Vagina (tissue), 2 donors: ENCODE measurements around the gene IQUB. TPM values are rescaled to one million over a fixed set of nuclear protein-coding genes. Genes with fewer than 3 reads are reported as not detected.
A peak's percentile ranks its signal among the peaks of the same experiment; 100 is the strongest.

Experiments used
- DNase-seq, 2 donors: peaks; one replicate each; pipeline ENCODE4 v3.0.0-alpha.2; 2017; ENCODE audit errors: extremely low spot score in 2 of 2
- H3K27ac ChIP-seq: fragments of 200-600 bp; sonication (generic); one replicate; pipeline ENCODE4 v1.5.1; 2019
- H3K27me3 ChIP-seq: fragments of 200-600 bp; sonication (generic); one replicate; pipeline ENCODE4 v1.5.1; 2019
- H3K36me3 ChIP-seq, 2 donors: fragments of 200-600 bp; sonication (generic); one replicate each; pipeline ENCODE4 v1.5.1; 2017 to 2019
- H3K4me1 ChIP-seq: fragments of 200-600 bp; sonication (generic); one replicate; pipeline ENCODE4 v1.5.1; 2019
- H3K4me3 ChIP-seq, 2 donors: fragments of 200-600 bp; sonication (generic); 1 replicate in 1 of 2; 2 replicates in 1 of 2; pipeline ENCODE4 v1.5.1; 2016 to 2019
- H3K9me3 ChIP-seq: fragments of 200-600 bp; sonication (generic); one replicate; pipeline ENCODE4 v1.5.1; 2019
- POLR2A ChIP-seq, 2 donors: fragments of 450-650 bp; IDR thresholded peaks; one replicate each; pipeline ENCODE4 v1.6.1; 2017; ENCODE audit warnings: antibody characterized with exemption in 2 of 2, mild to moderate bottlenecking in 2 of 2, moderate library complexity in 2 of 2
- POLR2AphosphoS5 ChIP-seq, 2 donors: sonication (generic); formaldehyde crosslinking; IDR thresholded peaks; one replicate each; pipeline ENCODE4 v1.9.0; 2017; ENCODE audit warnings: antibody characterized with exemption in 2 of 2, mild to moderate bottlenecking in 2 of 2, low read depth in 1 of 2; ENCODE audit not compliant: insufficient read depth in 1 of 2
- intact Hi-C: fragments of 100-400 bp; cut with DNase I; formaldehyde crosslinking; loops from one replicate; pipeline ENCODE4 v1.15.1; 2023
- total RNA-seq: library from RNA; depleted of rRNA; stranded (reverse); fragments of >200 nt; gene quantifications from one replicate; pipeline ENCODE4 v1.2.3, GENCODE V29; 2016
- TF ChIP-seq, protein P1 (sequence below), 3 experiments: fragments of 450-650 bp in 2 of 3; fragments of 200-600 bp in 1 of 3; sonication (generic) in 1 of 3; IDR thresholded peaks; one replicate each; pipeline ENCODE4 v1.5.1; 2017 to 2019; ENCODE audit warnings: antibody characterized with exemption in 3 of 3, mild to moderate bottlenecking in 2 of 3, moderate library complexity in 2 of 3

The IQUB gene
- total RNA-seq, 1 donor from 2014 or later, result 0.98 TPM

DNA sequence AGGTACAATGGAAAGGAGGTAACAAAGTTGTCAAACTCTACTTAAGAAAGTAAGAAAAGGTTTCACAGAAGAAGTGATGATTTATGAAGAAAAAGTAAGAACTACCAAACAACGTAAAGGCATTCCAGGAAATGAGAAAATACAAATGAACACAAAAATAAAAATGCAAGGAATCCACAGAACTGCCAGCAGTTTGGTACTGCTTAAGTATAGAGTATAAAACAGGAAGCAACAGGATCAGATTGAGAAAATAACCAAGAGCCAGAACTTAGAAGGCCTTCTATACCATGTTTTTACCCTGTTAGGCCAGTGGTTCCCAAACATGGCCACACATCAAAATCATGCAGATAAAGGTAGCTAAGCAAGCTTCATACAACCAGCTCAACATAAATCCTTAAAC lies 14.0 kb upstream of the IQUB start:
- no peak for TF ChIP-seq POLR2AphosphoS5 (IDR thresholded peaks at IDR 0.05; ENCODE audit: insufficient read depth in 1 of 2, low read depth in 1 of 2)
- TF ChIP-seq, protein P1, sequence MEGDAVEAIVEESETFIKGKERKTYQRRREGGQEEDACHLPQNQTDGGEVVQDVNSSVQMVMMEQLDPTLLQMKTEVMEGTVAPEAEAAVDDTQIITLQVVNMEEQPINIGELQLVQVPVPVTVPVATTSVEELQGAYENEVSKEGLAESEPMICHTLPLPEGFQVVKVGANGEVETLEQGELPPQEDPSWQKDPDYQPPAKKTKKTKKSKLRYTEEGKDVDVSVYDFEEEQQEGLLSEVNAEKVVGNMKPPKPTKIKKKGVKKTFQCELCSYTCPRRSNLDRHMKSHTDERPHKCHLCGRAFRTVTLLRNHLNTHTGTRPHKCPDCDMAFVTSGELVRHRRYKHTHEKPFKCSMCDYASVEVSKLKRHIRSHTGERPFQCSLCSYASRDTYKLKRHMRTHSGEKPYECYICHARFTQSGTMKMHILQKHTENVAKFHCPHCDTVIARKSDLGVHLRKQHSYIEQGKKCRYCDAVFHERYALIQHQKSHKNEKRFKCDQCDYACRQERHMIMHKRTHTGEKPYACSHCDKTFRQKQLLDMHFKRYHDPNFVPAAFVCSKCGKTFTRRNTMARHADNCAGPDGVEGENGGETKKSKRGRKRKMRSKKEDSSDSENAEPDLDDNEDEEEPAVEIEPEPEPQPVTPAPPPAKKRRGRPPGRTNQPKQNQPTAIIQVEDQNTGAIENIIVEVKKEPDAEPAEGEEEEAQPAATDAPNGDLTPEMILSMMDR (IDR thresholded peaks at IDR 0.05), result no peak
- TF ChIP-seq POLR2A (IDR thresholded peaks at IDR 0.05), result no peak
- no peak overlapping the region for H3K27ac ChIP-seq
- H3K4me3 ChIP-seq, result no peak overlapping the region
- H3K4me1 ChIP-seq, result peaks cover 9% of the 10 kb centered on the region
- peaks cover 0 to 27% of the 10 kb centered on the region in 2 donors for H3K36me3 ChIP-seq
- intact Hi-C loops, result no loop called here
- no peaks in the 10 kb centered on the region for H3K27me3 ChIP-seq
- H3K9me3 ChIP-seq, result no peaks in the 10 kb centered on the region
- no peak for DNase-seq

DNA sequence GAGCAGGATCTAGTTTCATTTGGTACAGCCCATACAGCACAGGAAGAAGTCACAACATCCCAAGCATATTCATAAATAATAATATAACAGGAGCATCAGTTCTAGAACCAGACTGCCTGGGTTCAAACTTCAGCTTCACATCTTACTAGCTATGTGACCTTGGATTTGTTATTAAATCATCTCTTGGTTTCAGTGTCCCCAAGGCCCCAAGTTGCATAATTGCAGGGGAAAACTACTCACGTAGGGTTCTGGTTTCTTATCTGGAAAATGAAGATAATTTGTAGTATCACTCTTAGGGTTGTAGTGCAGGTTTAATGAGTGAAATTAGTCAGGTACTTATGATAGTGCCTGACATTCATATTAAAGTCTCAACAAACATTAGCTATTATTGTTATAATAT lies 5.5 kb upstream of the IQUB start:
- TF ChIP-seq, protein P1 (IDR thresholded peaks at IDR 0.05), result no peak
- no peak for TF ChIP-seq POLR2A (IDR thresholded peaks at IDR 0.05)
- TF ChIP-seq POLR2AphosphoS5 (IDR thresholded peaks at IDR 0.05; ENCODE audit: insufficient read depth in 1 of 2, low read depth in 1 of 2), result no peak
- DNase-seq, result no peak
- no peaks in the 10 kb centered on the region for H3K4me1 ChIP-seq
- H3K36me3 ChIP-seq, result no peaks in the 10 kb centered on the region
- H3K9me3 ChIP-seq, result no peaks in the 10 kb centered on the region
- H3K27ac ChIP-seq, result no peak overlapping the region
- H3K27me3 ChIP-seq, result no peaks in the 10 kb centered on the region
- no peak overlapping the region for H3K4me3 ChIP-seq
- intact Hi-C loops, result no loop called here

DNA sequence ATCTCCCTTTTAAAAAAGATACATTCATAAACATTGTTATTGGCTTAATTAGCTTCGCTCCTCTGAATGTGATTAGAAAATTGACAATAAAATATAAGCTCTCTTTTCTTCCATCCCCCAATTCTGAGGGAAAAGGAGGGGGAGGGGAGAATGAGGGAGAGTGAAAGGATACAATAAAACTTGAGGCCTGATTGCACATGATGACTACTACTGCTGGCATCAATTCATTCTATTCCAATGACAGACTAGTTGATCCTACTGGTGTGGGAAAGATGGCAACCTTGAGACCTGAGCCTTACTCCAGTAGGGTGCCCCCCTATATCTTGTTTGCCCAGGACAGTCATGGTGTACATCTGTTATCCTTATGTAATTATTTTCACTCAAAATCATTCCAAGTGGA lies 4.5 kb upstream of the IQUB start:
- TF ChIP-seq, protein P1 (IDR thresholded peaks at IDR 0.05), result no peak
- TF ChIP-seq POLR2AphosphoS5 (IDR thresholded peaks at IDR 0.05; ENCODE audit: insufficient read depth in 1 of 2, low read depth in 1 of 2), result no peak
- H3K36me3 ChIP-seq, result no peaks in the 10 kb centered on the region
- no peak overlapping the region for H3K27ac ChIP-seq
- DNase-seq, result no peak
- no peaks in the 10 kb centered on the region for H3K9me3 ChIP-seq
- H3K4me3 ChIP-seq, result no peak overlapping the region
- H3K4me1 ChIP-seq, result peaks cover 4% of the 10 kb centered on the region
- intact Hi-C loops, result no loop called here
- H3K27me3 ChIP-seq, result no peaks in the 10 kb centered on the region

DNA sequence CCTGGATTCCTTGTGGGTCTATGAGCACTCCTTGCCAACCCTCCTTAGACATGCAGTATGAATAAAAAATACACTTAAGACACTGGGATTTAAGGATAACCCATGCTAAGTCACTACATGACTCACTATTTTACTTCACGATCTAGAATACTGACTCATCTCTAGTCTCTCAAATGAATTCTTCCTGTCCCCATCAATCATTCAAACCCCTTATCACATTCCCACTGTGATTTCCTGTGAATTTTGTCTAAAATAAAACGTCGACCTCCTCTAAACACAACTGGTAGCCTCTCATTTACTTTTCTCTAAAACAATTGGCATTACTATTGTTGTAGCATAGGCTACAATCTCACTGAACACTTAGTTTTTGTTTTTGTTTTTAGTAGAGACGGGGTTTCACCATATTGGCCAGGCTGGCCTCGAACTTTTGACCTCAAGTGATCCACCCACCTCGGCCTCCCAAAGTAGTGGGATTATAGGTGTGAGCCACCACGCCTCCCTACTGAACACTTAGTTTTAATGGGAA lies 3.9 kb upstream of the IQUB start:
- DNase-seq, result no peak
- TF ChIP-seq POLR2A (IDR thresholded peaks at IDR 0.05) (no peak), POLR2AphosphoS5 (IDR thresholded peaks at IDR 0.05; ENCODE audit: insufficient read depth in 1 of 2, low read depth in 1 of 2) (peak in 1 of 2 donors; percentile 55)
- TF ChIP-seq, protein P1 (IDR thresholded peaks at IDR 0.05), result no peak
- H3K4me1 ChIP-seq, result peaks cover 10% of the 10 kb centered on the region
- no peaks in the 10 kb centered on the region for H3K27me3 ChIP-seq
- no peak overlapping the region for H3K27ac ChIP-seq
- no peak overlapping the region for H3K4me3 ChIP-seq
- no peaks in the 10 kb centered on the region for H3K9me3 ChIP-seq
- H3K36me3 ChIP-seq, result no peaks in the 10 kb centered on the region
- intact Hi-C loops, result no loop called here

DNA sequence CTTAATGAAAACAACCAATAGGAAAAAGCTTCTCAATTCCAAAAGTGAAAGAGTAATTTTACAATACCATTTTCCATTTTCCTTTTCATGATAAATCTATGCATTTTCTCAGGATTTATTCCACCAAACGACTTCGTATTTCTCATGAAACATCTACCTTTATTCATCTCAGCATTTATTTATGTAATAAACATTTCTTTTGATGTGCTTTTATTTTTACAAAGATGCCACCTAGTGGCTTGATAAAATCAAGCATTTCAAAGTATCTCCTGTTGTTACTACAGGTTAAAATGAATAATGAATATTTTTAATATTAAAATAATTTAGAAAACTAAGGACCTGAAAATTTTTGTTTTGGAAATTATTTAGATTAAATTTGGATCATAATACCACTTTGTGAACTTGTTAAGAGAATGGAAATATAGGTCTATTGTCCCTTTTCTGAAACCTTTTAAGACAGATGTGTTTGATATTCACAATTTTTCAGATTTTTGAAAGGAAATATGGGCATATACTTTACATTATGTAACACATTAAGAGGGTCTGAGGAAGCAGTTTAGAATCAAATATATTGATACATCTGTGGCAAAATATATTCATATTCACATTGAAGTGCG lies 2.7 kb upstream of the IQUB start:
- intact Hi-C loops, result no loop called here
- H3K27ac ChIP-seq, result no peak overlapping the region

More for the DNA sequence above, 2.7 kb upstream of the IQUB start:
- DNase-seq, result no peak
- Histone ChIP-seq H3K9me3 (no peaks in the 10 kb centered on the region), H3K4me3 (no peak overlapping the region), H3K36me3 (no peaks in the 10 kb centered on the region), H3K4me1 (peaks cover 10% of the 10 kb centered on the region), H3K27me3 (no peaks in the 10 kb centered on the region)
- TF ChIP-seq, protein P1 (IDR thresholded peaks at IDR 0.05), result peak in 2 of 3 experiments; percentile 17 to 34
- TF ChIP-seq POLR2AphosphoS5 (IDR thresholded peaks at IDR 0.05; ENCODE audit: insufficient read depth in 1 of 2, low read depth in 1 of 2) (no peak), POLR2A (IDR thresholded peaks at IDR 0.05) (no peak)
